Measurements from ENCODE around the gene ARID5A. TPM values are rescaled to one million over a fixed set of nuclear protein-coding genes. Genes with fewer than 3 reads are reported as not detected.

Gene ARID5A
- total and polyA plus RNA-seq, 9 of the 15 experiments (the other 6 are each of a cell fraction or from before 2014, with no cell fraction given): 0.14 to 12.5 (median 3.0) TPM

DNA sequence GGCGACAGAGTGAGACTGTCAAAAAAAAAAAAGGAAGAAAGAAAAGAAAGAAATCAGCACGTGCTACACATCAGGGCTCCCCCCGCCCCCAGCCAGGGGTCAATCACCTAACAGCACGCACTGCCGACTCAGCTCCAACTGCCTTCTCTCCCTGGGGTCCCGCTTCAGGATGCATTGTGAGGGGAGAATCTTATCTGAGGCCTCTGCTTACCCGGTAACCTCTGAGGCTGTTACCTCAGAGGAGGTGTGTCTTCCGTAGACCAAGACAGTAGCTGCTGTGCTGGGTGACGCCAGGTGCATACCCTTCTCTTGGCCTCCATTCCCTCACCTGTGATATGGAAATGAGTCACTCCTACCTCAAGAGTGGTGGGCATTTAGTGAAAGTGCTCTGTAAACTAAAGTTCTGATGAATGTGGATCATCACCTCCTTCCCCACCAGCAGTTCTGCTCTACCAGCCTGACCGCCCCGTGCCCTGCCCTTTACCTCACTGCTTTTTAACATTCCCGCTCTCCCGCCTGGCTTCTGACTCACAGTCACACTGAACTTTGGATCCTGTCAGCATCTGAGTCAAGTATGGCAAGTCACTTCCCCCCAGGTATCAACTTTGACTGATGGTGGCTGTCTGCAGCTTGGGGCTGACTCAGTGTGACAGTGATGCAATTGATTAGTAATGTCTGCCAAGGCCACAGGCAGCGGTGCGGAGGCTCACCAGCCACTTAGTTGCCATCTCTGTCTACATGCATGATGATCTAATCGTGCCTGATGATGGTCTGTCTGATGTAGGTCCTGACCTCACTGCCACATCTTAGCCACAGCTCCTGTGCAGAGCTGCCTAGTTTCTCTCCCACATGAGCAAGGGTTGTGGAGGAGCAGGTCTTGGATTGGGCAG lies 20.1 kb downstream of the ARID5A start:
- H3K9me1 ChIP-seq (ENCODE audit: control insufficient read depth, insufficient read depth, low read length): no peaks in the 10 kb centered on the region
- no peak overlapping the region for H3K4me3 ChIP-seq
- no peak overlapping the region for H2AFZ ChIP-seq (ENCODE audit: low read depth, low read length)
- no peak overlapping the region for H3K27ac ChIP-seq (ENCODE audit: extremely low read depth, low read depth, low read length)
- H4K20me1 ChIP-seq (replicated peaks; ENCODE audit: control insufficient read depth, insufficient read depth, low read length): no peaks in the 10 kb centered on the region
- peaks cover 0 to 21% of the 10 kb centered on the region in 2 experiments; a peak in 2 of 5 replicates for H3K27me3 ChIP-seq (ENCODE audit: control insufficient read depth in 2 of 2, insufficient read depth in 2 of 2, low read length in 2 of 2)
- no peaks in the 10 kb centered on the region for H3K79me2 ChIP-seq (ENCODE audit: control insufficient read depth, insufficient read depth, low read length)
- H3K4me2 ChIP-seq (ENCODE audit: insufficient read depth, low read length): no peak overlapping the region
- no peak for FAIRE-seq
- ATAC-seq: peak; percentile 63
- POLR2A ChIA-PET: interaction anchor here (1.3 kb wide), 1 partner anchor 10 kb away, joined by 4 read pairs; no protein-coding TSS in a partner anchor
- H3K36me3 ChIP-seq (ENCODE audit: control insufficient read depth, insufficient read depth, low read length): no peaks in the 10 kb centered on the region
- peak in 2 of 4 experiments; percentile 34 to 48 for DNase-seq (ENCODE audit: extremely low read depth in 1 of 4, low spot score in 3 of 4)
- intact Hi-C loops (cut with micrococcal nuclease) (loop anchor here (10.0 kb wide), 1 partner anchor 248 kb away; no protein-coding TSS in a partner anchor), in situ Hi-C loops (cut with MboI) (loop anchor here (25.0 kb wide), 1 partner anchor 406 kb away; no protein-coding TSS in a partner anchor)
- H3K9ac ChIP-seq (ENCODE audit: insufficient read depth in 1 of 2, low read depth in 2 of 2, low read length in 2 of 2): no peak overlapping the region
- no TSS peak for BruUV-seq (replicated peaks)
- CTCF ChIA-PET (ENCODE audit: low intra/inter-chr PET ratio): no interaction called here
- no peaks in the 10 kb centered on the region for H3K9me3 ChIP-seq (replicated peaks; ENCODE audit: control insufficient read depth, insufficient read depth, low read depth, low read length)
- peaks cover 0 to 21% of the 10 kb centered on the region in 2 experiments; a peak in 3 of 5 replicates for H3K4me1 ChIP-seq (replicated peaks in 1 of 2; ENCODE audit: control insufficient read depth in 2 of 2, insufficient read depth in 2 of 2, low read length in 2 of 2)
- 61% methylated on average over 12 of the region's 16 CpGs for WGBS (ENCODE audit: insufficient coverage, low coverage, missing lambda C conversion rate)
- TF ChIP-seq, protein P1, sequence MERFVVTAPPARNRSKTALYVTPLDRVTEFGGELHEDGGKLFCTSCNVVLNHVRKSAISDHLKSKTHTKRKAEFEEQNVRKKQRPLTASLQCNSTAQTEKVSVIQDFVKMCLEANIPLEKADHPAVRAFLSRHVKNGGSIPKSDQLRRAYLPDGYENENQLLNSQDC (CRISPR knock-in tag; IDR thresholded peaks at IDR 0.05): no peak
- TF ChIP-seq MBD2 (IDR thresholded peaks at IDR 0.05; ENCODE audit: borderline replicate concordance, low read depth) (no peak), NR2F6 (CRISPR knock-in tag; IDR thresholded peaks at IDR 0.05) (no peak), MED1 (CRISPR knock-in tag; IDR thresholded peaks at IDR 0.05; ENCODE audit: borderline replicate concordance) (no peak), ZEB2 (IDR thresholded peaks at IDR 0.05) (peak; percentile 34; the same call in 1 of the 2 replicates), GABPB1 (CRISPR knock-in tag; IDR thresholded peaks at IDR 0.05) (no peak), MEIS2 (IDR thresholded peaks at IDR 0.05; ENCODE audit: partially characterized antibody) (peak; percentile 86), ZBTB17 (CRISPR knock-in tag; IDR thresholded peaks at IDR 0.05) (peak; percentile 99)
- TF ChIP-seq, protein P2, sequence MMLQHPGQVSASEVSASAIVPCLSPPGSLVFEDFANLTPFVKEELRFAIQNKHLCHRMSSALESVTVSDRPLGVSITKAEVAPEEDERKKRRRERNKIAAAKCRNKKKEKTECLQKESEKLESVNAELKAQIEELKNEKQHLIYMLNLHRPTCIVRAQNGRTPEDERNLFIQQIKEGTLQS (IDR thresholded peaks at IDR 0.05): peak; percentile 94
- TF ChIP-seq, protein P2 (CRISPR knock-in tag; conservative IDR thresholded peaks at IDR 0.05): 0 out of 2 replicates have a peak, but pooled peaks have one; percentile 18
- TF ChIP-seq, protein P3, sequence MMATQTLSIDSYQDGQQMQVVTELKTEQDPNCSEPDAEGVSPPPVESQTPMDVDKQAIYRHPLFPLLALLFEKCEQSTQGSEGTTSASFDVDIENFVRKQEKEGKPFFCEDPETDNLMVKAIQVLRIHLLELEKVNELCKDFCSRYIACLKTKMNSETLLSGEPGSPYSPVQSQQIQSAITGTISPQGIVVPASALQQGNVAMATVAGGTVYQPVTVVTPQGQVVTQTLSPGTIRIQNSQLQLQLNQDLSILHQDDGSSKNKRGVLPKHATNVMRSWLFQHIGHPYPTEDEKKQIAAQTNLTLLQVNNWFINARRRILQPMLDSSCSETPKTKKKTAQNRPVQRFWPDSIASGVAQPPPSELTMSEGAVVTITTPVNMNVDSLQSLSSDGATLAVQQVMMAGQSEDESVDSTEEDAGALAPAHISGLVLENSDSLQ (IDR thresholded peaks at IDR 0.05): peak; percentile 78
- TF ChIP-seq, protein P4, sequence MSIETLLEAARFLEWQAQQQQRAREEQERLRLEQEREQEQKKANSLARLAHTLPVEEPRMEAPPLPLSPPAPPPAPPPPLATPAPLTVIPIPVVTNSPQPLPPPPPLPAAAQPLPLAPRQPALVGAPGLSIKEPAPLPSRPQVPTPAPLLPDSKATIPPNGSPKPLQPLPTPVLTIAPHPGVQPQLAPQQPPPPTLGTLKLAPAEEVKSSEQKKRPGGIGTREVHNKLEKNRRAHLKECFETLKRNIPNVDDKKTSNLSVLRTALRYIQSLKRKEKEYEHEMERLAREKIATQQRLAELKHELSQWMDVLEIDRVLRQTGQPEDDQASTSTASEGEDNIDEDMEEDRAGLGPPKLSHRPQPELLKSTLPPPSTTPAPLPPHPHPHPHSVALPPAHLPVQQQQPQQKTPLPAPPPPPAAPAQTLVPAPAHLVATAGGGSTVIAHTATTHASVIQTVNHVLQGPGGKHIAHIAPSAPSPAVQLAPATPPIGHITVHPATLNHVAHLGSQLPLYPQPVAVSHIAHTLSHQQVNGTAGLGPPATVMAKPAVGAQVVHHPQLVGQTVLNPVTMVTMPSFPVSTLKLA (conservative IDR thresholded peaks at IDR 0.05): no peak
- TF ChIP-seq, protein P5, sequence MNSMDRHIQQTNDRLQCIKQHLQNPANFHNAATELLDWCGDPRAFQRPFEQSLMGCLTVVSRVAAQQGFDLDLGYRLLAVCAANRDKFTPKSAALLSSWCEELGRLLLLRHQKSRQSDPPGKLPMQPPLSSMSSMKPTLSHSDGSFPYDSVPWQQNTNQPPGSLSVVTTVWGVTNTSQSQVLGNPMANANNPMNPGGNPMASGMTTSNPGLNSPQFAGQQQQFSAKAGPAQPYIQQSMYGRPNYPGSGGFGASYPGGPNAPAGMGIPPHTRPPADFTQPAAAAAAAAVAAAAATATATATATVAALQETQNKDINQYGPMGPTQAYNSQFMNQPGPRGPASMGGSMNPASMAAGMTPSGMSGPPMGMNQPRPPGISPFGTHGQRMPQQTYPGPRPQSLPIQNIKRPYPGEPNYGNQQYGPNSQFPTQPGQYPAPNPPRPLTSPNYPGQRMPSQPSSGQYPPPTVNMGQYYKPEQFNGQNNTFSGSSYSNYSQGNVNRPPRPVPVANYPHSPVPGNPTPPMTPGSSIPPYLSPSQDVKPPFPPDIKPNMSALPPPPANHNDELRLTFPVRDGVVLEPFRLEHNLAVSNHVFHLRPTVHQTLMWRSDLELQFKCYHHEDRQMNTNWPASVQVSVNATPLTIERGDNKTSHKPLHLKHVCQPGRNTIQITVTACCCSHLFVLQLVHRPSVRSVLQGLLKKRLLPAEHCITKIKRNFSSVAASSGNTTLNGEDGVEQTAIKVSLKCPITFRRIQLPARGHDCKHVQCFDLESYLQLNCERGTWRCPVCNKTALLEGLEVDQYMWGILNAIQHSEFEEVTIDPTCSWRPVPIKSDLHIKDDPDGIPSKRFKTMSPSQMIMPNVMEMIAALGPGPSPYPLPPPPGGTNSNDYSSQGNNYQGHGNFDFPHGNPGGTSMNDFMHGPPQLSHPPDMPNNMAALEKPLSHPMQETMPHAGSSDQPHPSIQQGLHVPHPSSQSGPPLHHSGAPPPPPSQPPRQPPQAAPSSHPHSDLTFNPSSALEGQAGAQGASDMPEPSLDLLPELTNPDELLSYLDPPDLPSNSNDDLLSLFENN (IDR thresholded peaks at IDR 0.05; ENCODE audit: low read depth in 2 of 2, low read length in 2 of 2): peak in 1 of 2 experiments; percentile 76; a peak in 1 of 4 replicates
